Subcutaneous adipose tissue (tissue), 4 donors: ENCODE data around the gene REEP2. TPM values are rescaled to one million over a fixed set of nuclear protein-coding genes. Genes with fewer than 3 reads are reported as not detected.

Experiments
- CTCF ChIP-seq: fragments of 450-650 bp; IDR thresholded peaks from one replicate; pipeline ENCODE4 v1.5.1; 2016; ENCODE audit warnings: low read depth, mild to moderate bottlenecking, control low read depth, antibody characterized with exemption, moderate library complexity
- total RNA-seq, 4 donors: library from RNA; depleted of rRNA; stranded (reverse); fragments of >200 nt; gene quantifications; one replicate each; pipeline ENCODE4 v1.1.0, GENCODE V29; 2016

The REEP2 gene
- total RNA-seq, 4 donors from 2014 or later = 0.98 to 5.9 (median 4.7) TPM

- TF ChIP-seq CTCF = no peak
Observed at GRCh38 chr5:138465261-138466124, 26.6 kb downstream of the REEP2 start, which contains the start of gene EGR1. Gene EGR1 (plus strand): TSS chr5:138465479. CDS start chr5:138465762, 283 bp downstream.

GRCh38 chr5:138466125-138466899 is 27.5 kb downstream of the REEP2 start:
- no peak for TF ChIP-seq CTCF

DNA sequence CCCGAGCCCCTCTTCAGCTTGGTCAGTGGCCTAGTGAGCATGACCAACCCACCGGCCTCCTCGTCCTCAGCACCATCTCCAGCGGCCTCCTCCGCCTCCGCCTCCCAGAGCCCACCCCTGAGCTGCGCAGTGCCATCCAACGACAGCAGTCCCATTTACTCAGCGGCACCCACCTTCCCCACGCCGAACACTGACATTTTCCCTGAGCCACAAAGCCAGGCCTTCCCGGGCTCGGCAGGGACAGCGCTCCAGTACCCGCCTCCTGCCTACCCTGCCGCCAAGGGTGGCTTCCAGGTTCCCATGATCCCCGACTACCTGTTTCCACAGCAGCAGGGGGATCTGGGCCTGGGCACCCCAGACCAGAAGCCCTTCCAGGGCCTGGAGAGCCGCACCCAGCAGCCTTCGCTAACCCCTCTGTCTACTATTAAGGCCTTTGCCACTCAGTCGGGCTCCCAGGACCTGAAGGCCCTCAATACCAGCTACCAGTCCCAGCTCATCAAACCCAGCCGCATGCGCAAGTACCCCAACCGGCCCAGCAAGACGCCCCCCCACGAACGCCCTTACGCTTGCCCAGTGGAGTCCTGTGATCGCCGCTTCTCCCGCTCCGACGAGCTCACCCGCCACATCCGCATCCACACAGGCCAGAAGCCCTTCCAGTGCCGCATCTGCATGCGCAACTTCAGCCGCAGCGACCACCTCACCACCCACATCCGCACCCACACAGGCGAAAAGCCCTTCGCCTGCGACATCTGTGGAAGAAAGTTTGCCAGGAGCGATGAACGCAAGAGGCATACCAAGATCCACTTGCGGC is 28.2 kb downstream of the REEP2 start:
- no peak for TF ChIP-seq CTCF

GRCh38 chr5:138467711-138468132 is 28.9 kb downstream of the REEP2 start:
- no peak for TF ChIP-seq CTCF

GRCh38 chr5:138468133-138468965 is 29.5 kb downstream of the REEP2 start:
- no peak for TF ChIP-seq CTCF

GRCh38 chr5:138468966-138469539 is 30.2 kb downstream of the REEP2 start:
- no peak for TF ChIP-seq CTCF
